DOHH2 (cell line): Measurements from ENCODE around the gene CASKIN1.

Source experiments
- H3F3A ChIP-seq: fragments of 200-600 bp; sonication (generic), shearing (Covaris generic); 2 replicates; pipeline ENCODE4 v1.6.0; 2016; ENCODE audit warnings: antibody characterized with exemption, mild to moderate bottlenecking; ENCODE audit not compliant: control insufficient read depth, insufficient read depth
- H3K27ac ChIP-seq: fragments of 200-600 bp; sonication (generic); 2 replicates; pipeline ENCODE4 v1.5.1; 2014; ENCODE audit warnings: low read depth, mild to moderate bottlenecking, low read length, moderate library complexity
- H3K27me3 ChIP-seq: fragments of 200-600 bp; sonication (generic); 2 replicates; pipeline ENCODE4 v1.6.1; 2014; ENCODE audit warnings: mild to moderate bottlenecking, low read length, mixed read lengths; ENCODE audit not compliant: control insufficient read depth
- H3K36me3 ChIP-seq: fragments of 200-600 bp; sonication (generic); 2 replicates; pipeline ENCODE4 v1.6.1; 2014; ENCODE audit warnings: mild to moderate bottlenecking, low read length, moderate library complexity, mixed read lengths; ENCODE audit not compliant: control insufficient read depth
- H3K4me1 ChIP-seq: fragments of 200-600 bp; sonication (generic); 2 replicates; pipeline ENCODE4 v1.6.1; 2014; ENCODE audit warnings: mild to moderate bottlenecking, low read length, mixed read lengths; ENCODE audit not compliant: control insufficient read depth
- H3K4me2 ChIP-seq: fragments of 200-600 bp; sonication (generic); 2 replicates; pipeline ENCODE4 v1.6.0; 2014; ENCODE audit warnings: mild to moderate bottlenecking, low read length, moderate library complexity
- H3K4me3 ChIP-seq: fragments of 200-600 bp; sonication (generic); 2 replicates; pipeline ENCODE4 v1.5.1; 2014; ENCODE audit warnings: mild to moderate bottlenecking, low read length, mixed read lengths
- H3K79me2 ChIP-seq: fragments of 200-600 bp; sonication (generic); 2 replicates; pipeline ENCODE4 v1.6.1; 2014; ENCODE audit warnings: mild to moderate bottlenecking, low read length, mixed read lengths; ENCODE audit not compliant: control insufficient read depth
- H3K9me2 ChIP-seq: fragments of 200-600 bp; sonication (generic); replicated peaks from 2 replicates; pipeline ENCODE4 v1.6.1; 2014; ENCODE audit warnings: mild to moderate bottlenecking, low read length, mixed read lengths; ENCODE audit not compliant: control insufficient read depth
- H3K9me3 ChIP-seq: fragments of 200-600 bp; sonication (generic); 2 replicates; pipeline ENCODE4 v1.6.1; 2014; ENCODE audit warnings: antibody characterized with exemption, low read length, mixed read lengths; ENCODE audit not compliant: control insufficient read depth, insufficient read depth
- H4K20me1 ChIP-seq: fragments of 200-600 bp; sonication (generic); 2 replicates; pipeline ENCODE4 v1.6.0; 2014; ENCODE audit warnings: low read depth, mild to moderate bottlenecking, antibody characterized with exemption, low read length, moderate library complexity; ENCODE audit not compliant: control insufficient read depth, insufficient read depth
- CTCF ChIP-seq: fragments of 200-600 bp; sonication (generic); IDR thresholded peaks from one replicate; pipeline ENCODE4 v1.5.1; 2014; ENCODE audit warnings: antibody characterized with exemption, mild to moderate bottlenecking, low read depth, low read length; ENCODE audit not compliant: poor library complexity, severe bottlenecking
- EZH2phosphoT487 ChIP-seq: fragments of 200-600 bp; sonication (generic); IDR thresholded peaks from 2 replicates; pipeline ENCODE4 v1.6.1; 2017; ENCODE audit warnings: borderline replicate concordance, mild to moderate bottlenecking, antibody characterized with exemption, low read length, moderate library complexity, mixed read lengths

CASKIN1 gene

GRCh38 chr16:2152695-2153506 is 43.5 kb downstream of the CASKIN1 start:
- H3K4me1 ChIP-seq = peaks cover 71% of the 10 kb centered on the region
- H3F3A ChIP-seq = peaks cover 59% of the 10 kb centered on the region
- peaks cover 10% of the 10 kb centered on the region; the same call in 1 of the 2 replicates for H3K27me3 ChIP-seq
- peaks cover 54% of the 10 kb centered on the region for H3K79me2 ChIP-seq
- TF ChIP-seq EZH2phosphoT487 (no peak), CTCF (peak; percentile 40)
- no peaks in the 10 kb centered on the region for H3K9me2 ChIP-seq
- peak overlapping the region; percentile 99 for H3K4me3 ChIP-seq
- peaks cover 28% of the 10 kb centered on the region for H4K20me1 ChIP-seq
- no peaks in the 10 kb centered on the region for H3K9me3 ChIP-seq
- peak overlapping the region; percentile 93 for H3K27ac ChIP-seq
- peak overlapping the region; percentile 81 for H3K4me2 ChIP-seq
- H3K36me3 ChIP-seq = peaks cover 52% of the 10 kb centered on the region

GRCh38 chr16:2151188-2152091 is 45.0 kb downstream of the CASKIN1 start:
- Histone ChIP-seq H3K36me3 (peaks cover 45% of the 10 kb centered on the region), H3K27me3 (peaks cover 10% of the 10 kb centered on the region; the same call in 1 of the 2 replicates), H3K4me1 (peaks cover 58% of the 10 kb centered on the region), H3K79me2 (peaks cover 39% of the 10 kb centered on the region), H3K4me3 (peak overlapping the region; percentile 99), H3F3A (peaks cover 62% of the 10 kb centered on the region), H3K27ac (peak overlapping the region; percentile 93), H4K20me1 (peaks cover 30% of the 10 kb centered on the region), H3K4me2 (peak overlapping the region; percentile 81), H3K9me3 (no peaks in the 10 kb centered on the region), H3K9me2 (no peaks in the 10 kb centered on the region)
- TF ChIP-seq EZH2phosphoT487 (no peak), CTCF (no peak)

GRCh38 chr16:2150418-2151187 is 45.8 kb downstream of the CASKIN1 start:
- Histone ChIP-seq H3K27ac (peak overlapping the region; percentile 93), H3K9me2 (no peaks in the 10 kb centered on the region), H3K27me3 (peaks cover 10% of the 10 kb centered on the region; the same call in 1 of the 2 replicates), H4K20me1 (peaks cover 30% of the 10 kb centered on the region), H3K36me3 (peaks cover 40% of the 10 kb centered on the region), H3K79me2 (peaks cover 32% of the 10 kb centered on the region), H3K4me3 (peak overlapping the region; percentile 99), H3F3A (peaks cover 62% of the 10 kb centered on the region), H3K4me2 (peak overlapping the region; percentile 81), H3K4me1 (peaks cover 58% of the 10 kb centered on the region), H3K9me3 (no peaks in the 10 kb centered on the region)
- TF ChIP-seq CTCF (peak; percentile 6), EZH2phosphoT487 (no peak)
